ENCODE measurements around the gene NUDC.
A peak's percentile ranks its signal among the peaks of the same experiment; 100 is the strongest.

Gene NUDC

GRCh38 chr1:26949926-26950319, 28.4 kb downstream of the NUDC start:
- Histone ChIP-seq H4K8ac (ENCODE audit: low read depth, low read length) (no peak overlapping the region), H2BK120ac (ENCODE audit: low read depth, low read length) (no peak overlapping the region), H2BK5ac (ENCODE audit: low read length) (no peak overlapping the region), H3K4me1 (ENCODE audit: control insufficient read depth in 2 of 2, insufficient read depth in 1 of 2, low read depth in 1 of 2, low read length in 2 of 2) (no peaks in the 10 kb centered on the region), H3K27ac (replicated peaks; ENCODE audit: low read length) (no peak overlapping the region), H2AK5ac (ENCODE audit: low read depth, low read length) (no peak overlapping the region), H3K4me3 (ENCODE audit: low read length in 2 of 2) (no peak overlapping the region), H2BK12ac (ENCODE audit: low read length) (no peak overlapping the region), H3K9me3 (replicated peaks in 1 of 2; ENCODE audit: control insufficient read depth in 2 of 2, insufficient read depth in 1 of 2, low read depth in 1 of 2, low read length in 2 of 2) (peaks cover 0 to 4% of the 10 kb centered on the region in 2 donors), H3K14ac (ENCODE audit: low read length) (no peak overlapping the region), H3K9ac (ENCODE audit: low read depth, low read length, poor library complexity) (no peak overlapping the region), H3K23ac (ENCODE audit: low read depth, low read length, poor library complexity) (no peak overlapping the region), H3K4ac (ENCODE audit: low read length) (no peak overlapping the region), H4K91ac (ENCODE audit: low read depth, low read length, poor library complexity) (no peak overlapping the region), H2AFZ (ENCODE audit: low read length) (no peak overlapping the region), H3K36me3 (replicated peaks in 1 of 2; ENCODE audit: control insufficient read depth in 2 of 2, insufficient read depth in 2 of 2, low read length in 2 of 2) (peaks cover 19 to 23% of the 10 kb centered on the region in 2 donors), H3K27me3 (ENCODE audit: control insufficient read depth in 3 of 3, insufficient read depth in 3 of 3, low read depth in 1 of 3, low read length in 3 of 3) (no peaks in the 10 kb centered on the region), H3K18ac (ENCODE audit: low read length) (no peak overlapping the region), H3K4me2 (ENCODE audit: insufficient read depth, low read length, poor library complexity, severe bottlenecking) (no peak overlapping the region), H2BK15ac (ENCODE audit: low read length) (no peak overlapping the region), H3K79me1 (ENCODE audit: low read depth, low read length) (no peaks in the 10 kb centered on the region)
- no peak for DNase-seq (ENCODE audit: low spot score)
- no CpG with 5 or more reads among the region's 3 CpGs for WGBS, 2 donors (ENCODE audit: extremely low coverage in 2 of 2, insufficient read length in 2 of 2, insufficient replicate concordance in 1 of 2)

GRCh38 chr1:26950602-26951001, 29.1 kb downstream of the NUDC start:
- no peaks in the 10 kb centered on the region for H3K79me1 ChIP-seq (ENCODE audit: low read depth, low read length)
- no peak overlapping the region for H2BK120ac ChIP-seq (ENCODE audit: low read depth, low read length)
- H2BK15ac ChIP-seq (ENCODE audit: low read length): no peak overlapping the region
- no peak overlapping the region for H3K27ac ChIP-seq (replicated peaks; ENCODE audit: low read length)
- H3K23ac ChIP-seq (ENCODE audit: low read depth, low read length, poor library complexity): peak overlapping the region; percentile 83
- peaks cover 0 to 4% of the 10 kb centered on the region in 2 donors for H3K9me3 ChIP-seq (replicated peaks in 1 of 2; ENCODE audit: control insufficient read depth in 2 of 2, insufficient read depth in 1 of 2, low read depth in 1 of 2, low read length in 2 of 2)
- no peak overlapping the region for H3K18ac ChIP-seq (ENCODE audit: low read length)
- WGBS, 2 donors (ENCODE audit: extremely low coverage in 2 of 2, insufficient read length in 2 of 2, insufficient replicate concordance in 1 of 2): no CpG with 5 or more reads among the region's 8 CpGs
- H4K8ac ChIP-seq (ENCODE audit: low read depth, low read length): no peak overlapping the region
- no peak overlapping the region for H3K4me3 ChIP-seq (ENCODE audit: low read length in 2 of 2)
- no peak overlapping the region for H3K4ac ChIP-seq (ENCODE audit: low read length)
- H2AFZ ChIP-seq (ENCODE audit: low read length): no peak overlapping the region
- H3K36me3 ChIP-seq (replicated peaks in 1 of 2; ENCODE audit: control insufficient read depth in 2 of 2, insufficient read depth in 2 of 2, low read length in 2 of 2): peaks cover 12 to 16% of the 10 kb centered on the region in 2 donors
- H3K27me3 ChIP-seq (ENCODE audit: control insufficient read depth in 3 of 3, insufficient read depth in 3 of 3, low read depth in 1 of 3, low read length in 3 of 3): no peaks in the 10 kb centered on the region
- H2BK12ac ChIP-seq (ENCODE audit: low read length): no peak overlapping the region
- no peaks in the 10 kb centered on the region for H3K4me1 ChIP-seq (ENCODE audit: control insufficient read depth in 2 of 2, insufficient read depth in 1 of 2, low read depth in 1 of 2, low read length in 2 of 2)
- no peak overlapping the region for H2BK5ac ChIP-seq (ENCODE audit: low read length)
- DNase-seq (ENCODE audit: low spot score): no peak
- H3K9ac ChIP-seq (ENCODE audit: low read depth, low read length, poor library complexity): no peak overlapping the region
- H3K4me2 ChIP-seq (ENCODE audit: insufficient read depth, low read length, poor library complexity, severe bottlenecking): no peak overlapping the region
- no peak overlapping the region for H3K14ac ChIP-seq (ENCODE audit: low read length)
- no peak overlapping the region for H4K91ac ChIP-seq (ENCODE audit: low read depth, low read length, poor library complexity)
- no peak overlapping the region for H2AK5ac ChIP-seq (ENCODE audit: low read depth, low read length)

- WGBS, 2 donors (ENCODE audit: extremely low coverage in 2 of 2, insufficient read length in 2 of 2, insufficient replicate concordance in 1 of 2): no CpG with 5 or more reads among the region's 14 CpGs
- H3K9ac ChIP-seq (ENCODE audit: low read depth, low read length, poor library complexity): no peak overlapping the region
Measured at GRCh38 chr1:26951216-26951615, 29.7 kb downstream of the NUDC start.

GRCh38 chr1:26951821-26952497, 30.4 kb downstream of the NUDC start:
- Histone ChIP-seq H2AK5ac (ENCODE audit: low read depth, low read length) (no peak overlapping the region), H3K9me3 (replicated peaks in 1 of 2; ENCODE audit: control insufficient read depth in 2 of 2, insufficient read depth in 1 of 2, low read depth in 1 of 2, low read length in 2 of 2) (peaks cover 4 to 6% of the 10 kb centered on the region in 2 donors), H2AFZ (ENCODE audit: low read length) (no peak overlapping the region), H3K9ac (ENCODE audit: low read depth, low read length, poor library complexity) (no peak overlapping the region), H4K8ac (ENCODE audit: low read depth, low read length) (no peak overlapping the region), H3K4me1 (ENCODE audit: control insufficient read depth in 2 of 2, insufficient read depth in 1 of 2, low read depth in 1 of 2, low read length in 2 of 2) (no peaks in the 10 kb centered on the region), H3K27ac (replicated peaks; ENCODE audit: low read length) (no peak overlapping the region), H2BK15ac (ENCODE audit: low read length) (no peak overlapping the region), H3K4me3 (ENCODE audit: low read length in 2 of 2) (no peak overlapping the region), H3K18ac (ENCODE audit: low read length) (no peak overlapping the region), H3K4ac (ENCODE audit: low read length) (no peak overlapping the region), H3K27me3 (ENCODE audit: control insufficient read depth in 3 of 3, insufficient read depth in 3 of 3, low read depth in 1 of 3, low read length in 3 of 3) (peaks cover 0 to 8% (median 0%) of the 10 kb centered on the region in 3 experiments), H2BK5ac (ENCODE audit: low read length) (no peak overlapping the region), H3K14ac (ENCODE audit: low read length) (no peak overlapping the region), H4K91ac (ENCODE audit: low read depth, low read length, poor library complexity) (no peak overlapping the region), H3K36me3 (replicated peaks in 1 of 2; ENCODE audit: control insufficient read depth in 2 of 2, insufficient read depth in 2 of 2, low read length in 2 of 2) (peaks cover 2 to 4% of the 10 kb centered on the region in 2 donors), H3K79me1 (ENCODE audit: low read depth, low read length) (no peaks in the 10 kb centered on the region), H3K23ac (ENCODE audit: low read depth, low read length, poor library complexity) (no peak overlapping the region), H3K4me2 (ENCODE audit: insufficient read depth, low read length, poor library complexity, severe bottlenecking) (no peak overlapping the region), H2BK120ac (ENCODE audit: low read depth, low read length) (no peak overlapping the region), H2BK12ac (ENCODE audit: low read length) (no peak overlapping the region)
- WGBS, 2 donors (ENCODE audit: extremely low coverage in 2 of 2, insufficient read length in 2 of 2, insufficient replicate concordance in 1 of 2): no CpG with 5 or more reads among the region's 24 CpGs
- no peak for DNase-seq (ENCODE audit: low spot score)

More at GRCh38 chr1:26951216-26951615, 29.7 kb downstream of the NUDC start:
- no peak overlapping the region for H2AK5ac ChIP-seq (ENCODE audit: low read depth, low read length)
- no peak overlapping the region for H3K14ac ChIP-seq (ENCODE audit: low read length)
- no peak overlapping the region for H2BK12ac ChIP-seq (ENCODE audit: low read length)
- H3K36me3 ChIP-seq (replicated peaks in 1 of 2; ENCODE audit: control insufficient read depth in 2 of 2, insufficient read depth in 2 of 2, low read length in 2 of 2): peaks cover 6 to 10% of the 10 kb centered on the region in 2 donors
- no peak overlapping the region for H3K4me3 ChIP-seq (ENCODE audit: low read length in 2 of 2)
- peaks cover 0 to 5% (median 0%) of the 10 kb centered on the region in 3 experiments for H3K27me3 ChIP-seq (ENCODE audit: control insufficient read depth in 3 of 3, insufficient read depth in 3 of 3, low read depth in 1 of 3, low read length in 3 of 3)
- no peak overlapping the region for H3K18ac ChIP-seq (ENCODE audit: low read length)
- no peak overlapping the region for H2AFZ ChIP-seq (ENCODE audit: low read length)
- no peak overlapping the region for H3K23ac ChIP-seq (ENCODE audit: low read depth, low read length, poor library complexity)
- H4K8ac ChIP-seq (ENCODE audit: low read depth, low read length): no peak overlapping the region
- no peak overlapping the region for H2BK5ac ChIP-seq (ENCODE audit: low read length)
- H3K4me1 ChIP-seq (ENCODE audit: control insufficient read depth in 2 of 2, insufficient read depth in 1 of 2, low read depth in 1 of 2, low read length in 2 of 2): no peaks in the 10 kb centered on the region
- H2BK15ac ChIP-seq (ENCODE audit: low read length): no peak overlapping the region
- no peak overlapping the region for H4K91ac ChIP-seq (ENCODE audit: low read depth, low read length, poor library complexity)
- H2BK120ac ChIP-seq (ENCODE audit: low read depth, low read length): no peak overlapping the region
- H3K4me2 ChIP-seq (ENCODE audit: insufficient read depth, low read length, poor library complexity, severe bottlenecking): no peak overlapping the region
- H3K4ac ChIP-seq (ENCODE audit: low read length): no peak overlapping the region
- DNase-seq (ENCODE audit: low spot score): no peak
- no peaks in the 10 kb centered on the region for H3K79me1 ChIP-seq (ENCODE audit: low read depth, low read length)
- H3K9me3 ChIP-seq (replicated peaks in 1 of 2; ENCODE audit: control insufficient read depth in 2 of 2, insufficient read depth in 1 of 2, low read depth in 1 of 2, low read length in 2 of 2): peaks cover 2 to 7% of the 10 kb centered on the region in 2 donors
- H3K27ac ChIP-seq (replicated peaks; ENCODE audit: low read length): no peak overlapping the region

Data from neuronal stem cell (in vitro differentiated cells).